ENCODE measurements around the gene CLEC18A.
"Not testable (repeated sequence)": the region's sequence is repeated elsewhere in the genome, so short reads cannot be mapped to it uniquely, and the experiment has no call there.

The CLEC18A gene

GRCh38 chr16:69929480-69929879, 21.7 kb upstream of the CLEC18A start:
- in situ Hi-C loops (cut with MboI; ENCODE audit: low sequenced_read_pairs): no loop called here

- in situ Hi-C loops (cut with MboI; ENCODE audit: low sequenced_read_pairs): no loop called here
Measured at GRCh38 chr16:69930117-69930776, 20.9 kb upstream of the CLEC18A start.

GRCh38 chr16:69931631-69932030, 19.5 kb upstream of the CLEC18A start:
- in situ Hi-C loops (cut with MboI; ENCODE audit: low sequenced_read_pairs): no loop called here

GRCh38 chr16:69932228-69932627, 18.9 kb upstream of the CLEC18A start:
- in situ Hi-C loops (cut with MboI; ENCODE audit: low sequenced_read_pairs): no loop called here

GRCh38 chr16:69932691-69933392, 18.3 kb upstream of the CLEC18A start:
- in situ Hi-C loops (cut with MboI; ENCODE audit: low sequenced_read_pairs): no loop called here

- in situ Hi-C loops (cut with MboI; ENCODE audit: low sequenced_read_pairs): no loop called here
Measured at GRCh38 chr16:69934044-69934443, 17.1 kb upstream of the CLEC18A start.

- in situ Hi-C loops (cut with MboI; ENCODE audit: low sequenced_read_pairs): no loop called here
Measured at GRCh38 chr16:69934751-69935150, 16.4 kb upstream of the CLEC18A start.

GRCh38 chr16:69935278-69935711, 15.8 kb upstream of the CLEC18A start:
- in situ Hi-C loops (cut with MboI; ENCODE audit: low sequenced_read_pairs): no loop called here

GRCh38 chr16:69935740-69936139, 15.4 kb upstream of the CLEC18A start:
- in situ Hi-C loops (cut with MboI; ENCODE audit: low sequenced_read_pairs): no loop called here

- in situ Hi-C loops (cut with MboI; ENCODE audit: low sequenced_read_pairs): no loop called here
Measured at GRCh38 chr16:69936252-69936651, 14.9 kb upstream of the CLEC18A start.

- in situ Hi-C loops (cut with MboI; ENCODE audit: low sequenced_read_pairs): no loop called here
Measured at GRCh38 chr16:69936751-69937211, 14.4 kb upstream of the CLEC18A start.

- in situ Hi-C loops (cut with MboI; ENCODE audit: low sequenced_read_pairs): no loop called here
Measured at GRCh38 chr16:69937465-69937951, 13.6 kb upstream of the CLEC18A start.

GRCh38 chr16:69938981-69939820, 11.9 kb upstream of the CLEC18A start:
- in situ Hi-C loops (cut with MboI; ENCODE audit: low sequenced_read_pairs): no loop called here

- in situ Hi-C loops (cut with MboI; ENCODE audit: low sequenced_read_pairs): no loop called here
Measured at GRCh38 chr16:69939821-69940585, 11.1 kb upstream of the CLEC18A start.

- in situ Hi-C loops (cut with MboI; ENCODE audit: low sequenced_read_pairs): no loop called here
Measured at GRCh38 chr16:69940676-69941075, 10.5 kb upstream of the CLEC18A start.

GRCh38 chr16:69941251-69942098, 9.7 kb upstream of the CLEC18A start:
- in situ Hi-C loops (cut with MboI; ENCODE audit: low sequenced_read_pairs): no loop called here

GRCh38 chr16:69942099-69942491, 9.0 kb upstream of the CLEC18A start:
- in situ Hi-C loops (cut with MboI; ENCODE audit: low sequenced_read_pairs): no loop called here

- in situ Hi-C loops (cut with MboI; ENCODE audit: low sequenced_read_pairs): no loop called here
Measured at GRCh38 chr16:69942627-69943170, 8.4 kb upstream of the CLEC18A start.

- in situ Hi-C loops (cut with MboI; ENCODE audit: low sequenced_read_pairs): not testable (repeated sequence)
Measured at GRCh38 chr16:69943241-69944036, 7.7 kb upstream of the CLEC18A start.
